Lung (tissue), 12 donors: Measurements from ENCODE around the gene CIAO3. TPM values are rescaled to one million over a fixed set of nuclear protein-coding genes. Genes with fewer than 3 reads are reported as not detected.

Source experiments
- ATAC-seq: fragments of 200-7000 bp; cut with Tn5 transposase; one replicate; pipeline ENCODE4 v1.9.1; 2020; ENCODE audit warnings: moderate number of reproducible peaks; ENCODE audit not compliant: insufficient read depth, low FRiP score
- DNase-seq, 3 donors: peaks; one replicate each; pipeline ENCODE4 v3.0.0-alpha.2; 2013 to 2017
- H3K27ac ChIP-seq, 2 donors: one replicate each; pipeline ENCODE4 v1.5.1; 2013; ENCODE audit warnings: mild to moderate bottlenecking in 2 of 2, moderate library complexity in 2 of 2, control low read depth in 1 of 2, inconsistent platforms in 1 of 2, low read depth in 1 of 2, low read length in 1 of 2
- H3K27me3 ChIP-seq, 3 donors: one replicate each; pipeline ENCODE4 v1.5.1; 2013; ENCODE audit warnings: low read length in 2 of 3; ENCODE audit not compliant: control insufficient read depth in 3 of 3, insufficient read depth in 3 of 3
- H3K36me3 ChIP-seq, 4 donors: one replicate each; pipeline ENCODE4 v1.5.1; 2013; ENCODE audit warnings: low read length in 4 of 4, mild to moderate bottlenecking in 1 of 4, moderate library complexity in 1 of 4; ENCODE audit not compliant: control insufficient read depth in 4 of 4, insufficient read depth in 4 of 4
- H3K4me1 ChIP-seq, 5 donors: one replicate each; pipeline ENCODE4 v1.5.1; 2013; ENCODE audit warnings: low read length in 5 of 5, mild to moderate bottlenecking in 2 of 5, moderate library complexity in 1 of 5; ENCODE audit not compliant: control insufficient read depth in 5 of 5, insufficient read depth in 5 of 5
- H3K4me3 ChIP-seq: one replicate; pipeline ENCODE4 v1.5.1; 2013; ENCODE audit warnings: mild to moderate bottlenecking, control low read depth, moderate library complexity
- H3K9ac ChIP-seq, 2 donors: one replicate each; pipeline ENCODE4 v1.5.1; 2013; ENCODE audit warnings: low read length in 2 of 2, control low read depth in 1 of 2; ENCODE audit not compliant: insufficient read depth in 1 of 2
- H3K9me3 ChIP-seq, 4 donors: one replicate each; pipeline ENCODE4 v1.5.1; 2013; ENCODE audit warnings: low read length in 3 of 4, mild to moderate bottlenecking in 1 of 4, moderate library complexity in 1 of 4; ENCODE audit not compliant: control insufficient read depth in 4 of 4, insufficient read depth in 3 of 4
- WGBS, 2 donors: extraction: QIAGEN DNeasy Blood & Tissue Kit; methylation state at CpG; one replicate each; pipeline ENCODE4 v1.1.7; 2013; 5-methylcytosine and 5-hydroxymethylcytosine counted together
- polyA plus RNA-seq, 2 donors: library from polyadenylated mRNA; stranded (reverse); fragments of 200-250 nt; gene quantifications; one replicate each; pipeline ENCODE4 v1.2.1, GENCODE V29; 2013
- total RNA-seq, 2 donors: library from RNA; depleted of rRNA in 1 of 2; stranded (reverse); fragments of >200 nt in 1 of 2; gene quantifications; one replicate each; pipeline ENCODE4 v1.2.1, GENCODE V29; 2014 to 2021
- TF ChIP-seq, protein P1 (sequence below): IDR thresholded peaks from 2 replicates; pipeline ENCODE4 v1.5.1; 2012; ENCODE audit warnings: mild to moderate bottlenecking; ENCODE audit errors: control extremely low read depth, extremely low read depth
- donor health status: control.
- donor health status: control.
- donor health status: Bipolar disorder and iron deficiency.
- donor health status: healthy.
- donor health status: DM: yes; HTN: yes; CAD: no.

CIAO3 gene
- total and polyA plus RNA-seq, 4 donors, result 21.0 to 40.6 (median 30.7) TPM

DNA sequence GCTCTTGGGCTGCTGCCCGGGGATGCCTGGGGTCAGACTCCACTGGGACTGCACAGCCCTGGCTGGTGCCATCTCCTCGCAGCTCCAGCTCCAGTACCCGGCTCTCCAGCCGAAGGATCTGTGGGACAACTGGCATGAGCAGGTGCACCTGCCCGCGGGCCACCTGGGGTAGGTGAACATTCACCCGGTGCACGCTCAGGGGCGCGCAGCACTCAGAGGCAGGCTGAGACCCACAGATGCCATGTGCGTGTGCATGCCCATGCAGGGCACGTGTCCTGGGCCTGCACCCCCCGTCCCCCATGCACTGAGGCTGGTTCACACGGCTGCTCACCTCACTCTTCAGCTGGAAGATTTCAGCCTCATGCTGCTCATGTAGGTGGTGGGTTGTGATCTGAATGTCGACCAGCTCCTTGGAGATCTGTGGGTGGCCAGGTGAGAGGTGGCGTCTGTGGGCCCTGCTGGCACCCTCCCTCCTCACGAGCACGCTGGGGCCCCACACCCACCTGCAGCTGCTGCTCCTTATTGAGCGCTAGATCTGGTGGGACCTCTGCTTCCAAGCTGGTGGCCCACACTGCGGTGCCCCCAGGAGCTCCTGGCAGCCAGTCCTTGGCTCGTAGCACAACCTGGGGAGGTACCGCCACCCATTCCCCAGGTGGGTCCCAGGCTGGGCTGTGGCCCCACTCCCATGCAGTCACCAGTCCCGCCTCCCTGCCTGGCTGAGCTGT is 15.2 kb downstream of the CIAO3 start:
- no peak overlapping the region for H3K9ac ChIP-seq
- ATAC-seq (no peak), DNase-seq (no peak)
- H3K9me3 ChIP-seq, result no peaks in the 10 kb centered on the region
- H3K4me1 ChIP-seq, result peaks cover 0 to 16% (median 3%) of the 10 kb centered on the region in 5 donors
- H3K4me3 ChIP-seq, result no peak overlapping the region
- no peak overlapping the region for H3K27ac ChIP-seq
- H3K36me3 ChIP-seq, result peaks cover 0 to 4% (median 0%) of the 10 kb centered on the region in 4 donors
- 74 to 86% methylated on average over 23 of the region's 23 CpGs for WGBS, 2 donors
- TF ChIP-seq, protein P1, sequence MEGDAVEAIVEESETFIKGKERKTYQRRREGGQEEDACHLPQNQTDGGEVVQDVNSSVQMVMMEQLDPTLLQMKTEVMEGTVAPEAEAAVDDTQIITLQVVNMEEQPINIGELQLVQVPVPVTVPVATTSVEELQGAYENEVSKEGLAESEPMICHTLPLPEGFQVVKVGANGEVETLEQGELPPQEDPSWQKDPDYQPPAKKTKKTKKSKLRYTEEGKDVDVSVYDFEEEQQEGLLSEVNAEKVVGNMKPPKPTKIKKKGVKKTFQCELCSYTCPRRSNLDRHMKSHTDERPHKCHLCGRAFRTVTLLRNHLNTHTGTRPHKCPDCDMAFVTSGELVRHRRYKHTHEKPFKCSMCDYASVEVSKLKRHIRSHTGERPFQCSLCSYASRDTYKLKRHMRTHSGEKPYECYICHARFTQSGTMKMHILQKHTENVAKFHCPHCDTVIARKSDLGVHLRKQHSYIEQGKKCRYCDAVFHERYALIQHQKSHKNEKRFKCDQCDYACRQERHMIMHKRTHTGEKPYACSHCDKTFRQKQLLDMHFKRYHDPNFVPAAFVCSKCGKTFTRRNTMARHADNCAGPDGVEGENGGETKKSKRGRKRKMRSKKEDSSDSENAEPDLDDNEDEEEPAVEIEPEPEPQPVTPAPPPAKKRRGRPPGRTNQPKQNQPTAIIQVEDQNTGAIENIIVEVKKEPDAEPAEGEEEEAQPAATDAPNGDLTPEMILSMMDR, result no peak
- peaks cover 0 to 7% (median 4%) of the 10 kb centered on the region in 3 donors for H3K27me3 ChIP-seq

DNA sequence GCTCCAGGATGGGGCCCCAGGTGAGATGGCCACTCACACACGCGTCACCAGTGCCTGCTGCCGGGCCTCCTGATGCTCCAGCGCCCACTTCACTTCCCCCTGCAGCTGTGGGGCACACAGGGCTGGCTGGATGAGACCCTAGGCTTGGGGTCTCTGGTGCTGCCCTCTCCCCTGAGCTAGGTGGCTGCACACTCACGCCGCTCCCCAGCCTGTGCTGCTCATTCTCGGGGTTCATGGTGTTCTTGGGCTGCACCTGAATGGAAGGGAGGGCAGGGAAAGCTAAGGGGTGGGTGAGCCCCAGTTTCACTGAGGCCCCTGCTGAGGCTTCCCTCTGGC is 15.8 kb downstream of the CIAO3 start:
- Histone ChIP-seq H3K27ac (no peak overlapping the region), H3K27me3 (peaks cover 0 to 7% (median 4%) of the 10 kb centered on the region in 3 donors), H3K9me3 (no peaks in the 10 kb centered on the region), H3K9ac (no peak overlapping the region), H3K4me1 (peaks cover 0 to 21% (median 3%) of the 10 kb centered on the region in 5 donors), H3K4me3 (no peak overlapping the region), H3K36me3 (no peaks in the 10 kb centered on the region)
- WGBS, 2 donors, result 77 to 84% methylated on average over 7 of the region's 7 CpGs
- TF ChIP-seq, protein P1, result no peak
- no peak for DNase-seq
- ATAC-seq, result no peak

DNA sequence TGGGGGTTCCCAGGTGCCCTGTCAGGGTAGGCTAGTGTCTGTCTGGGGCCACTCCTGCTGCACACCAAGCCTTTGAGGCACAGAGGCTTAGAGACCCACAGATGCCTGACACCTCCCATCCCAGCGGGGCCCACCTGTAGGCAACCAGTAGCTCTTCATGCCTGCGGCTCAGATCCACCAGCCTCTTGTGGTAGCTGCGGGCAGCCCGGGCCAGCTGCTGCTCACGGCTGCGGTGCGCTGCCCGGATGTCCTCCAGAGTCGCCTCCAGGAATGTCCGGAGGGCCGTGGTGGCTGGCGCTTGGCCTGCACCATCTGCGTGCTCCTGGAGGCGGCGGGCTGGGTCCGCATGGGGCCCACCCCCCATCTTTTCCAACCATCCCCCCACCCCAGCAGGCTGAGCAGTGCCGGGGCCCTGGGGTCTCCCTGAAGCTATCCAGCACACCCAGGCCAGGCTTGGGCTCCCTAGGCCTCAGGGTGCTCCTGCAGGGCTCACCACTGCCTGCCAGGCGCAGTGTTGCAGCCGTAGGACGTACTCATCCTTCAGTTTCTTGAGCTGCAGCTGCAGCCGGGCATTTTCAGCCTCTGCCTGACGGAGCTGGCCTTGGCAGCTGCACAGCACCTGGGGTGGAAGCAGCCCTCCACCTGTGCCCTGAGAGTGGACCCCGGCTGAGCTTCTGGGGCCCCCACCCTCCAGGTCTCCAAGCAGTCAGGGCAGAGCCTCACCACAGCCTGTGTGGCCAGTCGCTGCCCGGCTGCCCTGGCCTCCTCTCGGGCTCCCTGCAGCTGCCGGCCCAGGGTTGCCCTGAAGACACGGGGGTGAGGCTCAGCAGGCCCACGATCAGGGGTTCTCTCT is 16.4 kb downstream of the CIAO3 start:
- Histone ChIP-seq H3K9ac (no peak overlapping the region), H3K4me1 (peaks cover 0 to 26% (median 5%) of the 10 kb centered on the region in 5 donors), H3K9me3 (no peaks in the 10 kb centered on the region), H3K36me3 (no peaks in the 10 kb centered on the region), H3K4me3 (no peak overlapping the region), H3K27me3 (peaks cover 0 to 7% (median 4%) of the 10 kb centered on the region in 3 donors), H3K27ac (no peak overlapping the region)
- TF ChIP-seq, protein P1, result no peak
- no peak for DNase-seq
- WGBS, 2 donors, result 66 to 84% methylated on average over 29 of the region's 29 CpGs
- no peak for ATAC-seq
